RWPE1 (cell line): ENCODE data around the gene G6PC3.

Experiments used
- CTCF ChIA-PET: fragments of 350-600 bp; sonication (Branson Sonifier 250); formaldehyde crosslinking; extraction: SDS; loops from one replicate; lab custom pipeline; 2021; lab: Yijun Ruan, JAX
- POLR2A ChIA-PET: fragments of 400-600 bp; formaldehyde crosslinking; extraction: SDS; loops from one replicate; lab custom pipeline; 2020; ENCODE audit warnings: antibody characterized with exemption; ENCODE audit not compliant: low non-redundant PET; lab: Yijun Ruan, JAX
- DNase-seq: peaks from one replicate; pipeline ENCODE4 v3.0.0; 2012; ENCODE audit warnings: low spot score
- H3K27ac ChIP-seq: fragments of 450-650 bp; 2 replicates; pipeline ENCODE4 v1.5.1; 2017
- TF ChIP-seq, protein P1 (sequence below): fragments of 450-650 bp; conservative IDR thresholded peaks from 2 replicates; pipeline ENCODE4 v1.5.1; 2017; ENCODE audit warnings: low read depth, mild to moderate bottlenecking

Gene G6PC3

DNA sequence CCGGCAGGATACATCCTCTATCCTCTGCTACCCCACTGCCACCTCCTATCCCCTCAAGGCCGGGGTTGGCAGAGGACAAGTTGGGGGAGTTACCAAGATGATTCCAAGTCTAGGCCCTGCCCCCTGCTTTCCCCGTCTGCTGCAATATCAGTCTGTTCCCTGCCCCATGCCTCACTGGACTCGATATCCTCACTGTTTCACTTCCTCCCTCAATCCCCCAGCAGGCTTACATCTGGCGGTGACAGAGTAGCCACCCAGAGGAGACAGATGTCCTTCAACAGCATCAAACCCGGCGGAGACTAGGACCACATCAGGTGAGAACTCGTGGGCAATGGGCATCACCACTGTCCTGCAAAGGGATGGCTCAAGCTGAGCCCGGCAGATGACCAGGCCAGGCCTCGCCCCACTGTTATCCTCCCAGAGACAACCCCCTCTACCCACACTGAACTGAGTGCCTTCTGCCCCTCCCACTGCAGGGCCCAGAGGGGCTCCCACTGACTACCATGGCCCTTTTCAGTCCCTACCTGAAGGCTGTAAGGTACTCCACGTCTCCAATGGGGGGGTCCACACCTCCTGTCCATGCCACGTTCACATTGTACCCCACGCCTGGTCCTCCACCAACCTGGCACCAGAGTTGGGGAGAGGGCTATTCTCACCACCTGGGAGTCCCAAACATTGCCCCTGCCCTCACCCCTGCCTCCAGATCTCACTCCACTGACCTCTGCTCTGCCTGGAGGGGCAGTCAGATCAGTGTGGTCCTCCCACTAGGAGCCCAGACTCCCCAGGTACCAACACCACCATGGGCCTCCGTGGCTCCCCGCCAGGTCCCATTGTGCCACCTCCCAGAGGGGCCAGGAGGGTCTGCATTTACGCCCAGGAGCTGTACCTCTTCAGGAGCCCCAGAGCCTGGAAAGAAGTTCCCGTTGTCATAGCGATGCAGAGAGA, 9.6 kb downstream of the G6PC3 start:
- H3K27ac ChIP-seq, result peak overlapping the region; percentile 90
- TF ChIP-seq, protein P1, sequence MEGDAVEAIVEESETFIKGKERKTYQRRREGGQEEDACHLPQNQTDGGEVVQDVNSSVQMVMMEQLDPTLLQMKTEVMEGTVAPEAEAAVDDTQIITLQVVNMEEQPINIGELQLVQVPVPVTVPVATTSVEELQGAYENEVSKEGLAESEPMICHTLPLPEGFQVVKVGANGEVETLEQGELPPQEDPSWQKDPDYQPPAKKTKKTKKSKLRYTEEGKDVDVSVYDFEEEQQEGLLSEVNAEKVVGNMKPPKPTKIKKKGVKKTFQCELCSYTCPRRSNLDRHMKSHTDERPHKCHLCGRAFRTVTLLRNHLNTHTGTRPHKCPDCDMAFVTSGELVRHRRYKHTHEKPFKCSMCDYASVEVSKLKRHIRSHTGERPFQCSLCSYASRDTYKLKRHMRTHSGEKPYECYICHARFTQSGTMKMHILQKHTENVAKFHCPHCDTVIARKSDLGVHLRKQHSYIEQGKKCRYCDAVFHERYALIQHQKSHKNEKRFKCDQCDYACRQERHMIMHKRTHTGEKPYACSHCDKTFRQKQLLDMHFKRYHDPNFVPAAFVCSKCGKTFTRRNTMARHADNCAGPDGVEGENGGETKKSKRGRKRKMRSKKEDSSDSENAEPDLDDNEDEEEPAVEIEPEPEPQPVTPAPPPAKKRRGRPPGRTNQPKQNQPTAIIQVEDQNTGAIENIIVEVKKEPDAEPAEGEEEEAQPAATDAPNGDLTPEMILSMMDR, result no peak
- ChIA-PET POLR2A (no interaction called here), CTCF (no interaction called here)
- DNase-seq, result no peak

DNA sequence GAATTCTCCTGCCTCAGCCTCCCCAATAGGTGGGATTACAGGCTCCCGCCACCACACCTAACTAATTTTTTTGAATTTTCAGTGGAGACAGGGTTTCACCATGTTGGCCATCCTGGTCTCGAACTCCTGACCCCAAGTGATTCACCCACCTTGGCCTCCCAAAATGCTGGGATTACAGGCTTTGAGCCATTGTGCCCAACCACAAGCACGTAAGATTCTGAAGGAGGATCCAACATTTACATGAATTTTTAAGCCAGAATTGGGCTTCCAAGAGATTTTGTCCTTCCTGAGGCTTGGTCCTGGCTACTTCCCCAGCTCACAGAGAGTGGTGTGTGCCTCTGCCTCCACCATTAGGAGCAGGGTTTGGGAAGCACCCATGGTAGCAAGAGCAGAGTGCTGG, 11.1 kb downstream of the G6PC3 start:
- POLR2A ChIA-PET, result interaction anchor here (0.7 kb wide), 1 partner anchor 11 kb away, joined by 7 read pairs; no protein-coding TSS in a partner anchor
- DNase-seq, result no peak
- CTCF ChIA-PET, result interaction anchor here (0.6 kb wide), 1 partner anchor 204 kb away, joined by 4 read pairs; no protein-coding TSS in a partner anchor

DNA sequence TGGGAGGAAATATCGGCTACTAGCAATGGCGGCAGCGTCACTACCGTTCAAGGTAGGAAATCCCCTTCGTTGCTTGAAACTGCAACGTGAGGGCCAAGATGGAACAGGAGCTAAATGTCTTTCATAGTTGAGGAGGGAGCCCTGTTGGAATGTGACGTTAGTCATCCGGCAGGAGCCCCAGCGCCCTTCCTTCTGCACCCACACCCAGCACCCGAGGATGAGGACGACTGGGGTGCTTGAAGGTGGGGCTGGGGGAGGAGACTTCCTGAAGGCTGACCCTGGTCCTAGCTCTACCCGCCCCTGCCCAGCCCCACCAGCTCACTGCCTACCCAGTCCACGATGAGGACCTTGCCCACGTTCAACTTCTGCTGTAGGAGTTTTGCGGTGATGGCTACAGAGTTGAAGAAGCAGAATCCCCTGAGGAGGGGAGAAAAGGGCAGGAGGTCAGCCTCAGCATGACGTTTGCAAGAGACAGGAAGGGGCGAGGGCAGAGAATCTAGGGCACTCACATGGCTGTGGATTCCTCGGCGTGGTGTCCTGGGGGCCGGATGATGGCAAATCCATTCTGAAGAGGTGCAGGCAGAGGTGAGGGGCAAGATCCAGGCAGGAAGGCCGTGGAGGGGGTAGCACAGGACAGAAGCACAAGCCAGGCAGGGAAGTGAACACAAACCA, 11.9 kb downstream of the G6PC3 start:
- DNase-seq, result no peak
- ChIA-PET CTCF (interaction anchor here (0.6 kb wide), 1 partner anchor 203 kb away, joined by 4 read pairs; no protein-coding TSS in a partner anchor), POLR2A (no interaction called here)
- H3K27ac ChIP-seq, result peak overlapping the region; percentile 90
- TF ChIP-seq, protein P1, result no peak

More for the DNA sequence above, 11.1 kb downstream of the G6PC3 start:
- peak overlapping the region; percentile 90 for H3K27ac ChIP-seq
- TF ChIP-seq, protein P1, result no peak

DNA sequence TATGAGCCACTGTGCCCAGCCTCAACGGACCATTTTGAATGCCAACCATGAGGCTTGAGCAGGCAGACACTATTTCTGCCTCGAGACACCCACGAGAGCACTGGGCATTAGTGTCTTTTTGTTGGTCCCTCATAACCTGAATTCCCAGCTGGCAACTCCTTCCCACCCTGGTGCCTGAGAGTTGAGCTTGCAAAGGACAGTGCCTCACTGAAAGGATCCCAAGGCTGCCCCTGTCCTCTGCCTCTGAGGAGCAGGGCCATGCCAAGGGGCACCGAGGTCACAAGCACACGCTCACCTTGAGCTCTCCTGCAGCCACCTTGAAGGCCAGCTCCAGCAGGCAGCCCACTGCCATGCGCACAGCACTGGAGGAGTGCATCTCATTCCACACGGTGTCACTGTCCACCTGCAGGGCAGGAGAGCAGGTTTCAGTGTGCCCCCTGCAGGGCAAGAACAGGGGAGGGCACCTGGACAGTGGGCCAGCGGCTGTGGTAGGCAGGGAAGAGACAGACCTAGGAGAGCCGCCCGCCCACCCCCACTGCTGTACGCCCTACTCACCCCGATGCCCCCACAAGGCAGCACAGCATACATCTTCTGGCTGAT, 12.8 kb downstream of the G6PC3 start:
- ChIA-PET CTCF (interaction anchor here (0.6 to 2.3 kb wide), 10 partner anchors 8 to 558 kb away, joined by 3 to 14 read pairs (median 4); no protein-coding TSS in a partner anchor), POLR2A (interaction anchor here (0.9 kb wide), 1 partner anchor 33 kb away, joined by 3 read pairs; no protein-coding TSS in a partner anchor)
- DNase-seq, result no peak
- TF ChIP-seq, protein P1, result no peak
- H3K27ac ChIP-seq, result peak overlapping the region; percentile 90

DNA sequence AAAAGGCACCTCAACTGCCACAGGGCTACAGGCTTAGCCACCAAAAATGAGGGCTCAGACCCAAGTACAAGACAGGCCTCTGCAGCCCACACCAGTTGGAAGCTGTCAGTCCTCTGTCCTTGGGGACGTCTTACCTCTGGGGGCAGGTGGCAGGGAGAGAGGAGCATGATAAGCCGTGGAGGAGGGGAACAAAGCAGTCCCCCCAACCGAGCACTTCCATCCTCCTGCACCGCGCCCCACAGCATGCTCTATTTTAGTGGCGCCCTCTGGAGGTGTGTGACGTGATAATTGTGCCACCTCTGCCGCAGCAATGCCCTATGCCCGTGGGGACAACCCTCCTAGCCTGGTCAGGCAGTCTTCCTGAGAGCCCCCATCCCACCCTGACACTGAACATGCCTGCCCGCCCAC, 13.6 kb downstream of the G6PC3 start:
- CTCF ChIA-PET, result interaction anchor here (0.6 to 2.3 kb wide), 11 partner anchors 9 to 559 kb away, joined by 3 to 14 read pairs (median 3); no protein-coding TSS in a partner anchor
- POLR2A ChIA-PET, result interaction anchor here (0.9 kb wide), 1 partner anchor 32 kb away, joined by 3 read pairs; no protein-coding TSS in a partner anchor
- no peak for DNase-seq
- TF ChIP-seq, protein P1, result peak; percentile 42; the same call in 1 of the 2 replicates
- H3K27ac ChIP-seq, result peak overlapping the region; percentile 90

DNA sequence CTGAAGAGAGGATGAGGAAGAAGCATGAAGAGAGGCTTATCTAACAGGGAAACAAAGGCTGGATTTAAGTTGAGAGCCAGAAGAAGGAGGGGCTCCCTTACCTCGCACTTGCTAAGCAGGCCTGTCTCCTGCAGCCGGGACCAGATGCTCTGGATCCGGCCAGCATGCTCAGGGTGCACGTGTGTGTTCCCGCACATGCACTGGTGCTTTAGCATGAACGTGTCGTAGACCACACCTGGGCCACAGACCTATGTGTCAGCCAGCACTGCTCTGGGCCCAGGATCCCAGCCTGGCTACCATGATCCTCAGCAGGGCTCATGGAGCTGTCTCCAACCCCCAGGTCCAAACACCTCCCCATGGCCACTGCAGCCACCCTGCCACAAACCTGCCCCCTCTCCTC, 14.4 kb downstream of the G6PC3 start:
- peak overlapping the region; percentile 90 for H3K27ac ChIP-seq
- ChIA-PET POLR2A (no interaction called here), CTCF (interaction anchor here (0.6 to 2.3 kb wide), 4 partner anchors 22 to 261 kb away, joined by 3 to 14 read pairs (median 4); no protein-coding TSS in a partner anchor)
- no peak for DNase-seq
- TF ChIP-seq, protein P1, result no peak
